GM19043 (cell line): ENCODE data around the gene OR51F1.
"Not testable (repeated sequence)": the region's sequence is repeated elsewhere in the genome, so short reads cannot be mapped to it uniquely, and the experiment has no call there.

Experiments used
- ATAC-seq: cut with Tn5 transposase; IDR thresholded peaks from one replicate; pipeline ENCODE4 v1.9.1; 2021; ENCODE audit warnings: low read depth; ENCODE audit not compliant: unreplicated experiment

The OR51F1 gene, protein sequence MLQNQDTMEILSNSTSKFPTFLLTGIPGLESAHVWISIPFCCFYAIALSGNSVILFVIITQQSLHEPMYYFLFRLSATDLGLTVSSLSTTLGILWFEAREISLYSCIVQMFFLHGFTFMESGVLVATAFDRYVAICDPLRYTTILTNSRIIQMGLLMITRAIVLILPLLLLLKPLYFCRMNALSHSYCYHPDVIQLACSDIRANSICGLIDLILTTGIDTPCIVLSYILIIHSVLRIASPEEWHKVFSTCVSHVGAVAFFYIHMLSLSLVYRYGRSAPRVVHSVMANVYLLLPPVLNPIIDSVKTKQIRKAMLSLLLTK

GRCh38 chr11:4769838-4770237 is at the start of gene OR51F1:
Gene OR51F1, minus strand, starts transcription at chr11:4769938. Its CDS starts 0 bp downstream, at chr11:4769938.
- no peak for ATAC-seq

GRCh38 chr11:4809246-4809645 is 39.5 kb upstream of the OR51F1 start:
- no peak for ATAC-seq

DNA sequence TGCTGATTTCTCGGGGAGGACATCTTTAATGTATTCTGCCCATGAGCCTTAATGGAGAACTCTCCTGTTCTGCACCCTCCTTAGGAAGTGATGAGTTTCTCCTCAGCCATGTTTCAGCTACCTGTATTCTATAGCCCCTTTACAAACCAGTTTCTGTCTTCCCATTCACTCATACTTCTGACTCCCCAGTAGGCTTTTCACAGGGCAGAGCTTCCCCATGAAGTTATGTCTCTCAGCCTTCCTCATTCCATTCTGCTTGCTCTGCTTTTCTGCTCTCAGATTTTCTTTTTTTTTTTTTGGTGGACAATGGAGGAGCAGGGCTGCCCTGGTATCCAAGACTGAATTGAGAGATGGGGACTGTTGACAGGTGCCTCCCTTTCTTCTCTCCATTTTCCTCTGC is 38.7 kb upstream of the OR51F1 start:
- no peak for ATAC-seq

GRCh38 chr11:4804280-4804679 is 34.5 kb upstream of the OR51F1 start, which contains the start of gene OR52R1:
Gene OR52R1, minus strand, starts transcription at chr11:4804380. Its CDS starts 0 bp downstream, at chr11:4804380.
- ATAC-seq: no peak

DNA sequence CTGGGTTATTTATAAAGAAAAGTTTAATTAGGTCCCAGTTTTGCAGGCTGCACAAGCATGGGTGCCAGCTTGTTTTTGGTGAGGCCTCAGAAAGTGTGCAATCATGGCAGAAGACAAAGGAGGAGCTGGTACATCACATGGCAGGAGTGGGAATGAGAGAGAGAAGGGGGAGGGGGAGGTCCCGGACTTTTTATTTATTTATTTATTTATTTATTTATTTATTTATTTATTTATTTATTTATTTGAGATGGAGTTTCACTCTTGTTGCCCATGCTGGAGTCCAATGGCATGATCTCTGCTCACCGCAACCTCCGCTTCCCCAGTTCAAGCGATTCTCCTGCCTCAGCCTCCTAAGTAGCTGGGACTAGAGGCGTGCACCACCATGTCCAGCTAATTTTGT is 31.6 kb upstream of the OR51F1 start:
- not testable (repeated sequence) for ATAC-seq

DNA sequence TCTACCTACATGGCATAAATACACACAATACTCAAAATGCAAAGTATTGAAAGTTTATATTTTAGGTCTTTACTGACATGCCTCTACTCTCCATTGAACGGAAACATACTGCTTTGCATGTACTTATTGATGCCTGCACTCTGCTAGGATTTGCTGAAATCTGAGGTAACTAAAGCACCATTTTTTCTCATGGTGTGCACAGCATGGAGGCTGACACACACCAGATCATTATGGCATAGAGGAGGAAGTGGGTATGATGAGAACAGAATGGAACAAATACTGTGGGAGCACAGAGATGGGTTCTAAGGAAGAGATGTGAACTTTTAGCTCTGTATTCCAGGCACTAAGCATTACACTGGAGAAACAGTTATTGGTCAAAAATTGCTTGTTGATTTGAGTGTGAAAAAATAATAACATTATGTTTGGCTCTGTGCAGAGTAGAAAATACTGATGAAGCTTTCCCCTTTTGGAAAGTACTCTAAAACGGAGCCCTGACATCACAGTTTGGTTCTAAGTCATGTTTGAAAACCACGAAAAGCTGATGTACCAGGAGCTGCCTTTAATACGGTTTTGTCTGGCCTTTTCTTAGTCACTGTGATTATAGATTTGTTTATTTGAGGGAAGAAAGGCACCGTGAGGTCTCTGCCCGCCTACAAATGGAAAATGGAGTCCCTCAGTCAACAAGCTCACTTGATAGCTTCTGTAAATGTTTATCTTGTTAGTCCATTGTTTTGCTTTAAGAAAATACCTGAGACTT is 28.9 kb upstream of the OR51F1 start:
- ATAC-seq: no peak

DNA sequence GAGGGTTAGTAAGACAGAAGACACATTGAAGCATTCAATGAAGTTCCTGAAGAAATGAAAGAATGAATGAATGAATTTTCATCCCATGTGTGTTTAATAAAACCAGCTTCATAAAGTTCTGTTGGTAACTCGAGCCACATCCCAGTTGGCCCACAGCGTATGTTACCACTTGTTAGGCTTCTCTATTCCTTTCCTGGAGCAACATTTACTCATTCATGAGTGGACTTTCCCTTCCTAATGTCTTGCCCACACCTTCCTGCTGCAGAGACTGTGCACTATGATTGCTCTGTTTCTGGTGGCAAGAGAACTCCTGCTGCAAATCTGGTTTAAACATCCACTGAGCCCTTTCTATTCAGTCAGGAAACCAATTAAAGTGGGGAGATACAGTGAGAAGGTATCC is 27.5 kb upstream of the OR51F1 start:
- no peak for ATAC-seq

DNA sequence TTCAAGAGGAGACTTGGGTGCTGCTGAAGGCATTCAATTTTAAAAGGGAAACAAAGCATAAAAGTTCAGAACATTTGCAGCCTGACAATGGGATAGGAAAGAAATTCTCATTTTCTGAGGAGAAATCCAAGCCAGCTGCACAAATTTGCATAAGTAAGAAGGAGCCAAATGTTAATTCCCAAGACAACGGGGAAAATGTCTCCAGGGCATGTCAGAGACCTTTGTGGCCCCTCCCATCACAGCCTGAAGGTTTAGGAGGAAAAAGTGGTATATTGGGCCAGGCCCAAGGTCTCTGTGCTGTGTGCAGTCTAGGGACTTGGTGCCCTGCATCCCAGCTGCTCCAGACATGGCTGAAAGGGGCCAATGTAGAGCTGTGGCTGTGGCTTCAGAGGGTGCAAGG is 12.7 kb upstream of the OR51F1 start:
- ATAC-seq: no peak

GRCh38 chr11:4768094-4768493 is 1.6 kb downstream of the OR51F1 start:
- no peak for ATAC-seq

DNA sequence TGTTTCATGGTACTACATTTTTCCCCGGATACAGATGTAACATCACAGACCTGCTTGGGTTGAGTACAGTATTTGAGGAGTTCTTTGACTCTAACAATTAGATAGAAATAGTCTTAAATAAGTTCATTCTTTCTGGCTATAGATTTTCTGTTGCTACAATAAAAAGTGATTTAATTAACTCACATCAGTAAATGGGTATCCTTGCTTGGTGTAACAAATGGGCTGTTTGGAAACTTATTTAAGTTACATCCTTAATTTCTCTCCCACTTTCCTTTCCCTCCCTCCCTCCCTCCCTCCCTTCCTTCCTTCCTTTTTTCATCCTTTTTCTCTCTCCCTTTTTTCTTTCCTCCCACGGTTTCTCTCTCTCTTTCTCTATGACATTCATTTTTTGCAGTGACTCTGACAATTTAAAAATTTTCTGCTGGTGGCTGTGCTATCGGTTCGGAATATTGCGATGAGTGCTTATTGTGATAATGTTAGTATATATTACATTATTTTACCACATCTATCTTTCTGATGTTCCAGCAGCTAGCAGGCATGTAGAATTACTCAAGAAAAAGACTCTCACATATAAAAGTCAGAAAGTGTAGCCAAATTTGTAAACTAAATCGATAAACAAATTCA is 3.2 kb downstream of the OR51F1 start:
- no peak for ATAC-seq

DNA sequence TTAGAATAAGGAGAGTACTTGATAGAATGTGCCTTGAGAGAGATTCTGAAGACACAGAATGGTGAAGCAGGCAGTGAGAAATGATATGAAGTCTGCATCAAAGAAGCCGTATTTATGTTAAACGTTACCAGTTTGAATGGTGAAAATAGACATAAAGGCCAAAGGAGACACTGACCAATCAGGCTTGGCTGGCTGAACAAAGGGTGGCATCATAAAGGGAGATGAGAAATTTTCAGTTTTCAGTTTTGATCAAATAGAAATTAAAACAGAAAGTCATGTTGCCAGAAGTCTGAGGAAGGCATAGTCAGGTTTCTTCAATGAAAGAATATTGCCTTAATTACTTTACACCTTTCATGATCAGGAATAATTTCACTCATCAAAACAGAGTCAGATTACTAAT is 6.6 kb downstream of the OR51F1 start:
- no peak for ATAC-seq

DNA sequence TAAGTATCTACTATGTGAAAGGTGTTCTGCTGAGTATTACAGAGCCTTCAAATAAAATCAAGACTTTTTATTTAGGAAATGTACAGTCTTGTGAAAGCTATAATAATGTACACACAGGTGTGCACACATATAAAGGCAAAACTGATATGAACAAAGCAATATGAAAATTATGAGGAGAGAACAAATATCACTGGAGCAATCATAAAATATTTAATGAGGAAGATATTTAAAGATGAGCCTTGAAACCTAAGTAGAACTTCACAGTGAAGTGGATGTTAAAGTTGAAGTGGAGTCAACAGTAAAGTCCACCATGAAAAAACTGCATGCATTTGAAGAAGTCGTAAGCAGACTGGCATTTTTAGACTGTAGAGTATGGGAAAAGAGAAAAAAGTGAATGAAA is 18.5 kb downstream of the OR51F1 start:
- no peak for ATAC-seq

DNA sequence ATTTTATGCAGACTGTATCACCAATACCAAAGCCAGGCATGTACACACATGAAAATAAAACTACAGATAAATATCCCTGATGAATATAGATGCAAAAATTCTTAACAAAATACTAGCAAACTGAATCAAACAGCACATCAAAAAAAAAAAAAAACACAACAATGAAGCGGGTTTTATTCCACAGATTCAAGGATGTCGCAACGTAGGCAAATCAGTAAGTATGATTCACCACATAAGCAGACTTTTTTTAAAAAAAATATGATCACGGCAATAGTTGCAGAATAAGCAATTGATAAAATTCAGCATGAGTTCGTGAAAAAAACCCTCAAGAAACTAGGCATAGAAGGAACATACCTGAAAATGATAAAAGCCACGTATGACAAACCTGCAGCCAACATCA is 21.3 kb downstream of the OR51F1 start:
- no peak for ATAC-seq

- ATAC-seq: no peak
These were observed 29.0 kb downstream of the OR51F1 start for GRCh38 chr11:4740735-4741134.

- ATAC-seq: no peak
These were observed 42.6 kb downstream of the OR51F1 start for GRCh38 chr11:4727171-4727570.

DNA sequence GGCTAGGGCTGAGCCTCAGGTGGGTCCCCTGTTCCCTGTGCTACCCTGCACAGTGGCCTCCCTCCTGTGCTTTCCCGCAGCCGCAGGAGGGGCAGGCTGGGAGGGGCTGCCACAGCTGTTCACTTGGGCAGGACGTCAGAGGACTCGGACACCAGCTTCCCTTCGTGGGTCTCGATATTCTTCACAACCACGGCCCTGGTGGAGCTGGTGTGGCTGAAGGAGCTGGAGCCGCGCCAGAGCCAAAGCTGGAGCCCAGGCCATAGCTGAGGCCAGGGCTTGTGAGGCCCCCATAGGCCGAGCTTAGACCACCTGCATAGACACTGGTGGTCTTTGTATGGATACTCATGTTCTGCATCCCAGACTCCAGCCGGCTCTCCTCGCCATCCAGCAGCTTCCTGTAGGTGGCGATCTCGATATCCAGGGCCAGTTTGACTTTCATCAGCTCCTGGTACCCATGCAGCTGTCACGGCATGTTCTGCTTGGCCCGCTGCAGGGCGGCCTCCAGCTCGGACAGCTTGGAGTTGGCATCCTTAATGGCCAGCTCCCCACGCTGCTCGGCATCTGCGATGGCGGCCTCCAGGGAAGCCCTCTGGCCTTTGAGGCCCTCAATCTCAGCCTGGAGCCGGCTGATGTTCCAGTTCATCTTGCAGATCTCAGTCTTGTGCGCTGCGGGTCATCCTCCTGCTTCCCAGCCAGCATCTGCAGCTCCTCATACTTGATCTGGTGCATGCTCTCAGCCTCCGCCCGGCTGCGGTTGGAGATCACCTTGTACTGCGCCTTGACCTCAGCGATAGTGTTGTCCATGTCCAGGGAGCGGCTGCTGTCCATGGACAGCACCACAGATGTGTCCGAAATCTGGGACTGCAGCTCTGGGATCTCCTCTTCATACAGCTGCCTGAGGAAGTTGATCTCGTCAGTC is 46.9 kb downstream of the OR51F1 start:
- not testable (repeated sequence) for ATAC-seq
